OCI-LY1 (cell line): ENCODE results near the gene PRPF38B.
"Not testable (repeated sequence)": the region's sequence is repeated elsewhere in the genome, so short reads cannot be mapped to it uniquely, and the experiment has no call there.

Source experiments
- CTCF ChIP-seq: fragments of 200-600 bp; sonication (generic), shearing (Covaris generic); IDR thresholded peaks from 2 replicates; pipeline ENCODE4 v1.5.1; 2017; ENCODE audit warnings: mild to moderate bottlenecking, antibody characterized with exemption, low read length, moderate library complexity, mixed read lengths
- EZH2 ChIP-seq: fragments of 200-600 bp; sonication (generic), shearing (Covaris generic); IDR thresholded peaks from 2 replicates; pipeline ENCODE4 v1.8.0; 2017; ENCODE audit warnings: borderline replicate concordance, mixed run types, mild to moderate bottlenecking, antibody characterized with exemption, low read length, moderate library complexity, mixed read lengths

GRCh38 chr1:108667422-108667821, 24.7 kb upstream of the PRPF38B start:
- not testable (repeated sequence) for TF ChIP-seq CTCF, EZH2
